SIG-M5 (cell line): Measurements from ENCODE around the gene STYXL1.

Experiments used
- DNase-seq: peaks from one replicate; lab custom pipeline; 2025; lab: John Stamatoyannopoulos, UW

STYXL1 gene

GRCh38 chr7:75979759-75980429, 67.9 kb downstream of the STYXL1 start:
- no peak for DNase-seq

GRCh38 chr7:75977743-75978142, 70.1 kb downstream of the STYXL1 start:
- no peak for DNase-seq

- DNase-seq = no peak
Observed at GRCh38 chr7:75971961-75972763, 75.6 kb downstream of the STYXL1 start.

GRCh38 chr7:75971309-75971960, 76.4 kb downstream of the STYXL1 start:
- DNase-seq = no peak

GRCh38 chr7:75969704-75970498, 77.9 kb downstream of the STYXL1 start:
- DNase-seq = no peak

- no peak for DNase-seq
Observed at GRCh38 chr7:75969182-75969581, 78.6 kb downstream of the STYXL1 start.

GRCh38 chr7:75968561-75969001, 79.2 kb downstream of the STYXL1 start:
- DNase-seq = no peak

- no peak for DNase-seq
Observed at GRCh38 chr7:75968012-75968411, 79.8 kb downstream of the STYXL1 start.

GRCh38 chr7:75967487-75967997, 80.3 kb downstream of the STYXL1 start:
- DNase-seq = no peak

GRCh38 chr7:75967055-75967454, 80.7 kb downstream of the STYXL1 start:
- no peak for DNase-seq

GRCh38 chr7:75966190-75966961, 81.4 kb downstream of the STYXL1 start:
- DNase-seq = no peak

GRCh38 chr7:75965617-75966016, 82.2 kb downstream of the STYXL1 start:
- no peak for DNase-seq

- no peak for DNase-seq
Observed at GRCh38 chr7:75963381-75963995, 84.3 kb downstream of the STYXL1 start.

- no peak for DNase-seq
Observed at GRCh38 chr7:75962607-75963380, 85.0 kb downstream of the STYXL1 start.

GRCh38 chr7:75961218-75961617, 86.6 kb downstream of the STYXL1 start:
- DNase-seq = no peak

- DNase-seq = no peak
Observed at GRCh38 chr7:75960372-75960771, 87.4 kb downstream of the STYXL1 start.

- DNase-seq = no peak
Observed at GRCh38 chr7:75958802-75959543, 88.8 kb downstream of the STYXL1 start.

- no peak for DNase-seq
Observed at GRCh38 chr7:75957021-75957736, 90.6 kb downstream of the STYXL1 start.
